ENCODE data around the gene SUMF1. TPM values are rescaled to one million over a fixed set of nuclear protein-coding genes. Genes with fewer than 3 reads are reported as not detected.

The SUMF1 gene
- polyA plus RNA-seq, 3 donors, result 49.2 to 52.5 (median 50.2) TPM

- no peak for DNase-seq
Observed at GRCh38 chr3:4504340-4505261, 37.5 kb upstream of the SUMF1 start.

- DNase-seq, result no peak
Observed at GRCh38 chr3:4503050-4503449, 36.0 kb upstream of the SUMF1 start.

GRCh38 chr3:4501927-4502326, 34.9 kb upstream of the SUMF1 start:
- DNase-seq, result no peak

GRCh38 chr3:4501437-4501836, 34.4 kb upstream of the SUMF1 start:
- DNase-seq, result no peak

GRCh38 chr3:4498446-4498845, 31.4 kb upstream of the SUMF1 start:
- DNase-seq, result no peak

GRCh38 chr3:4497843-4498324, 30.8 kb upstream of the SUMF1 start:
- DNase-seq, result no peak

- no peak for DNase-seq
Observed at GRCh38 chr3:4497005-4497692, 30.1 kb upstream of the SUMF1 start.

- DNase-seq, result no peak
Observed at GRCh38 chr3:4496087-4496452, 29.0 kb upstream of the SUMF1 start.

GRCh38 chr3:4495294-4496086, 28.4 kb upstream of the SUMF1 start:
- no peak for DNase-seq

GRCh38 chr3:4494895-4495264, 27.8 kb upstream of the SUMF1 start:
- no peak for DNase-seq

- DNase-seq, result no peak
Observed at GRCh38 chr3:4493941-4494894, 27.1 kb upstream of the SUMF1 start.

GRCh38 chr3:4493014-4493940, 26.2 kb upstream of the SUMF1 start, which contains the start of gene ITPR1:
Gene ITPR1 (plus strand): TSS chr3:4493348. CDS start chr3:4516492, 23,144 bp downstream.
- DNase-seq, result peak; percentile 100

- no peak for DNase-seq
Observed at GRCh38 chr3:4492208-4493013, 25.3 kb upstream of the SUMF1 start.

GRCh38 chr3:4491855-4492207, 24.8 kb upstream of the SUMF1 start:
- no peak for DNase-seq

- DNase-seq, result no peak
Observed at GRCh38 chr3:4478261-4478660, 11.2 kb upstream of the SUMF1 start.

- DNase-seq, result no peak
Observed at GRCh38 chr3:4476496-4476895, 9.4 kb upstream of the SUMF1 start.

- DNase-seq, result no peak
Observed at GRCh38 chr3:4475804-4476203, 8.7 kb upstream of the SUMF1 start.

GRCh38 chr3:4474683-4475490, 7.8 kb upstream of the SUMF1 start:
- DNase-seq, result no peak
